ENCODE data around the gene TMED3. TPM values are rescaled to one million over a fixed set of nuclear protein-coding genes. Genes with fewer than 3 reads are reported as not detected.

TMED3 gene
- total RNA-seq: 75.4 TPM

GRCh38 chr15:79310985-79311900, at the start of gene TMED3:
Gene TMED3, plus strand, starts transcription at chr15:79311112. Its CDS starts 138 bp downstream, at chr15:79311250.
- H3K27me3 ChIP-seq: no peaks in the 10 kb centered on the region
- peaks cover 31% of the 10 kb centered on the region for H3K4me1 ChIP-seq
- H3K36me3 ChIP-seq: peaks cover 0 to 23% of the 10 kb centered on the region in 2 donors
- no peak within 1 kb of the TSS for H3K27ac ChIP-seq
- no peak for DNase-seq (ENCODE audit: extremely low spot score in 2 of 2)
- no peaks in the 10 kb centered on the region for H3K9me3 ChIP-seq
- H3K4me3 ChIP-seq: peak within 1 kb of the TSS; percentile 62 to 95
- no peak for TF ChIP-seq CTCF (IDR thresholded peaks at IDR 0.05)
- TF ChIP-seq POLR2A (IDR thresholded peaks at IDR 0.05): no peak
- peak in 1 of 2 donors; percentile 48 for TF ChIP-seq POLR2AphosphoS5 (IDR thresholded peaks at IDR 0.05; ENCODE audit: insufficient read depth in 1 of 2, low read depth in 1 of 2)
- intact Hi-C loops (cut with DNase I): no loop called here

GRCh38 chr15:79261836-79262235, 49.1 kb upstream of the TMED3 start:
- no peak for DNase-seq (ENCODE audit: extremely low spot score in 2 of 2)
- no peaks in the 10 kb centered on the region for H3K4me1 ChIP-seq
- no peak overlapping the region for H3K27ac ChIP-seq
- H3K9me3 ChIP-seq: no peaks in the 10 kb centered on the region
- intact Hi-C loops (cut with DNase I): no loop called here
- TF ChIP-seq POLR2AphosphoS5 (IDR thresholded peaks at IDR 0.05; ENCODE audit: insufficient read depth in 1 of 2, low read depth in 1 of 2): no peak
- TF ChIP-seq POLR2A (IDR thresholded peaks at IDR 0.05): no peak
- no peak for TF ChIP-seq CTCF (IDR thresholded peaks at IDR 0.05)
- H3K4me3 ChIP-seq: no peak overlapping the region
- H3K36me3 ChIP-seq: no peaks in the 10 kb centered on the region
- H3K27me3 ChIP-seq: no peaks in the 10 kb centered on the region

GRCh38 chr15:79265167-79265566, 45.7 kb upstream of the TMED3 start:
- DNase-seq (ENCODE audit: extremely low spot score in 2 of 2): no peak
- no peaks in the 10 kb centered on the region for H3K4me1 ChIP-seq
- intact Hi-C loops (cut with DNase I): no loop called here

GRCh38 chr15:79265987-79266579, 44.8 kb upstream of the TMED3 start:
- H3K36me3 ChIP-seq: no peaks in the 10 kb centered on the region
- H3K4me3 ChIP-seq: no peak overlapping the region
- no peaks in the 10 kb centered on the region for H3K9me3 ChIP-seq
- H3K27ac ChIP-seq: no peak overlapping the region
- no peaks in the 10 kb centered on the region for H3K4me1 ChIP-seq
- intact Hi-C loops (cut with DNase I): no loop called here
- no peaks in the 10 kb centered on the region for H3K27me3 ChIP-seq
- TF ChIP-seq POLR2A (IDR thresholded peaks at IDR 0.05) (no peak), POLR2AphosphoS5 (IDR thresholded peaks at IDR 0.05; ENCODE audit: insufficient read depth in 1 of 2, low read depth in 1 of 2) (no peak), CTCF (IDR thresholded peaks at IDR 0.05) (no peak)
- no peak for DNase-seq (ENCODE audit: extremely low spot score in 2 of 2)

More at GRCh38 chr15:79265167-79265566, 45.7 kb upstream of the TMED3 start:
- Histone ChIP-seq H3K4me3 (no peak overlapping the region), H3K9me3 (no peaks in the 10 kb centered on the region), H3K27me3 (no peaks in the 10 kb centered on the region), H3K27ac (no peak overlapping the region), H3K36me3 (no peaks in the 10 kb centered on the region)
- TF ChIP-seq POLR2AphosphoS5 (IDR thresholded peaks at IDR 0.05; ENCODE audit: insufficient read depth in 1 of 2, low read depth in 1 of 2) (no peak), CTCF (IDR thresholded peaks at IDR 0.05) (no peak), POLR2A (IDR thresholded peaks at IDR 0.05) (no peak)
